Neural cell (in vitro differentiated cells): ENCODE measurements around the gene GPRIN3. TPM values are rescaled to one million over a fixed set of nuclear protein-coding genes. Genes with fewer than 3 reads are reported as not detected.

Experiments
- H2AFZ ChIP-seq: fragments of 200-600, 300-800 bp; sonication (generic), shearing (Covaris generic); 2 replicates; pipeline ENCODE4 v1.6.0; 2014; ENCODE audit warnings: low read depth, mild to moderate bottlenecking, antibody characterized with exemption, low read length, moderate library complexity
- H3F3A ChIP-seq: fragments of 200-600 bp; shearing (Covaris generic); 2 replicates; pipeline ENCODE4 v1.6.1; 2016; ENCODE audit warnings: mild to moderate bottlenecking, moderate library complexity, mixed read lengths, antibody characterized with exemption, low read length; ENCODE audit not compliant: insufficient read depth, poor library complexity, severe bottlenecking
- H3K27ac ChIP-seq: fragments of 200-600, 300-800 bp; sonication (generic), shearing (Covaris generic); 2 replicates; pipeline ENCODE4 v1.5.1; 2014; ENCODE audit warnings: mild to moderate bottlenecking, low read length, moderate library complexity
- H3K27me3 ChIP-seq: fragments of 300-800, 200-600 bp; sonication (generic), shearing (Covaris generic); 2 replicates; pipeline ENCODE4 v1.6.0; 2014; ENCODE audit warnings: mild to moderate bottlenecking, low read depth, low read length, moderate library complexity; ENCODE audit not compliant: insufficient read depth
- H3K36me3 ChIP-seq: fragments of 300-800, 200-600 bp; sonication (generic), shearing (Covaris generic); 2 replicates; pipeline ENCODE4 v1.5.1; 2014; ENCODE audit warnings: mild to moderate bottlenecking, antibody characterized with exemption, low read length, moderate library complexity; ENCODE audit not compliant: insufficient read depth
- H3K4me2 ChIP-seq: fragments of 300-800, 200-600 bp; sonication (generic), shearing (Covaris generic); 2 replicates; pipeline ENCODE4 v1.6.0; 2014; ENCODE audit warnings: mild to moderate bottlenecking, low read length
- H3K4me3 ChIP-seq: fragments of 300-800, 200-600 bp; sonication (generic), shearing (Covaris generic); 2 replicates; pipeline ENCODE4 v1.5.1; 2014; ENCODE audit warnings: mild to moderate bottlenecking, low read length, moderate library complexity
- H3K79me2 ChIP-seq: fragments of 200-600 bp; shearing (Covaris generic); replicated peaks from 2 replicates; pipeline ENCODE4 v1.6.0; 2014; ENCODE audit warnings: mild to moderate bottlenecking, low read length, moderate library complexity; ENCODE audit not compliant: insufficient read depth
- H3K9ac ChIP-seq: fragments of 300-800, 200-600 bp; sonication (generic), shearing (Covaris generic); 2 replicates; pipeline ENCODE4 v1.6.1; 2016; ENCODE audit warnings: mild to moderate bottlenecking, low read length, mixed read lengths
- H3K9me2 ChIP-seq: fragments of 200-600 bp; shearing (Covaris generic); 2 replicates; pipeline ENCODE4 v1.6.1; 2016; ENCODE audit warnings: mild to moderate bottlenecking, low read length, mixed read lengths; ENCODE audit not compliant: insufficient read depth
- H3K9me3 ChIP-seq: fragments of 200-600, 300-800 bp; sonication (generic), shearing (Covaris generic); 2 replicates; pipeline ENCODE4 v1.6.1; 2016; ENCODE audit warnings: mild to moderate bottlenecking, mixed run types, low read length, moderate library complexity, mixed read lengths
- H4K20me1 ChIP-seq: fragments of 200-600 bp; shearing (Covaris generic); 2 replicates; pipeline ENCODE4 v1.6.1; 2016; ENCODE audit warnings: mild to moderate bottlenecking, mixed run types; ENCODE audit not compliant: insufficient read depth
- CTCF ChIP-seq: fragments of 450-650 bp; IDR thresholded peaks from 2 replicates; pipeline ENCODE4 v1.5.1; 2014; ENCODE audit warnings: antibody characterized with exemption, mild to moderate bottlenecking, moderate library complexity; ENCODE audit not compliant: poor library complexity, severe bottlenecking
- EP300 ChIP-seq: fragments of 450-650 bp; conservative IDR thresholded peaks from 2 replicates; pipeline ENCODE4 v1.6.1; 2014; ENCODE audit warnings: antibody characterized with exemption, mild to moderate bottlenecking, moderate library complexity; ENCODE audit not compliant: poor library complexity, severe bottlenecking
- EZH2 ChIP-seq: fragments of 200-600, 300-800 bp; shearing (Covaris generic), sonication (generic); IDR thresholded peaks from 2 replicates; pipeline ENCODE4 v1.6.1; 2014; ENCODE audit warnings: antibody characterized with exemption, low read length, borderline replicate concordance, mild to moderate bottlenecking; ENCODE audit not compliant: insufficient read depth, poor library complexity, severe bottlenecking
- MXI1 ChIP-seq: fragments of 450-650 bp; conservative IDR thresholded peaks from 2 replicates; pipeline ENCODE4 v1.6.1; 2014; ENCODE audit warnings: antibody characterized with exemption, mild to moderate bottlenecking; ENCODE audit not compliant: poor library complexity, severe bottlenecking
- POLR2AphosphoS5 ChIP-seq: IDR thresholded peaks from 2 replicates; pipeline ENCODE4 v1.6.1; 2012
- RAD21 ChIP-seq: fragments of 450-650 bp; conservative IDR thresholded peaks from 2 replicates; pipeline ENCODE4 v1.6.1; 2014; ENCODE audit warnings: antibody characterized with exemption, mild to moderate bottlenecking, moderate library complexity
- REST ChIP-seq: IDR thresholded peaks from 2 replicates; pipeline ENCODE4 v1.6.1; 2012; ENCODE audit warnings: borderline replicate concordance
- SMC3 ChIP-seq: fragments of 450-650 bp; conservative IDR thresholded peaks from 2 replicates; pipeline ENCODE4 v1.6.1; 2014; ENCODE audit warnings: antibody characterized with exemption, mild to moderate bottlenecking, moderate library complexity; ENCODE audit not compliant: poor library complexity
- TAF1 ChIP-seq: IDR thresholded peaks from 2 replicates; pipeline ENCODE4 v1.6.1; 2012; ENCODE audit warnings: low read depth
- polyA plus RNA-seq: library from polyadenylated mRNA; depleted of rRNA; stranded (reverse); fragments of >200 nt; gene quantifications from 2 replicates; pipeline ENCODE4 v1.2.3, GENCODE V29; 2014

GPRIN3 gene
- polyA plus RNA-seq, 1 donor from 2014 or later, result 7.0 TPM

- Histone ChIP-seq H3K27ac (no peak overlapping the region), H3K9me2 (no peaks in the 10 kb centered on the region), H3K36me3 (no peaks in the 10 kb centered on the region), H3K27me3 (no peaks in the 10 kb centered on the region), H3K4me2 (no peak overlapping the region), H2AFZ (no peak overlapping the region), H3K9ac (no peak overlapping the region), H3F3A (no peaks in the 10 kb centered on the region), H3K9me3 (no peaks in the 10 kb centered on the region), H4K20me1 (no peaks in the 10 kb centered on the region), H3K4me3 (no peak overlapping the region), H3K79me2 (no peaks in the 10 kb centered on the region)
- no peak for TF ChIP-seq SMC3
- no peak for TF ChIP-seq EZH2
- no peak for TF ChIP-seq RAD21
- TF ChIP-seq POLR2AphosphoS5, result no peak
- no peak for TF ChIP-seq MXI1
- TF ChIP-seq TAF1, result no peak
- TF ChIP-seq EP300, result no peak
Observed at GRCh38 chr4:89216422-89216821, 91.2 kb downstream of the GPRIN3 start.

GRCh38 chr4:89215736-89216135, 91.9 kb downstream of the GPRIN3 start:
- Histone ChIP-seq H3K27ac (no peak overlapping the region), H3K4me3 (no peak overlapping the region), H3K9ac (no peak overlapping the region), H3K79me2 (no peaks in the 10 kb centered on the region), H3K9me2 (no peaks in the 10 kb centered on the region), H4K20me1 (no peaks in the 10 kb centered on the region), H3K36me3 (no peaks in the 10 kb centered on the region), H3K4me2 (no peak overlapping the region), H2AFZ (no peak overlapping the region), H3K9me3 (no peaks in the 10 kb centered on the region), H3K27me3 (no peaks in the 10 kb centered on the region), H3F3A (no peaks in the 10 kb centered on the region)
- TF ChIP-seq RAD21, result no peak
- TF ChIP-seq EZH2, result no peak
- TF ChIP-seq POLR2AphosphoS5, result no peak
- TF ChIP-seq REST, result no peak
- TF ChIP-seq MXI1, result no peak

GRCh38 chr4:89214308-89214707, 93.3 kb downstream of the GPRIN3 start:
- Histone ChIP-seq H3K79me2 (no peaks in the 10 kb centered on the region), H3F3A (no peaks in the 10 kb centered on the region)
- no peak for TF ChIP-seq CTCF

More at GRCh38 chr4:89214308-89214707, 93.3 kb downstream of the GPRIN3 start:
- no peak overlapping the region for H3K9ac ChIP-seq
- H2AFZ ChIP-seq, result no peak overlapping the region
- no peak overlapping the region for H3K27ac ChIP-seq
- H3K4me3 ChIP-seq, result no peak overlapping the region
- H3K27me3 ChIP-seq, result no peaks in the 10 kb centered on the region
- H3K36me3 ChIP-seq, result no peaks in the 10 kb centered on the region
- no peaks in the 10 kb centered on the region for H4K20me1 ChIP-seq
- H3K9me3 ChIP-seq, result no peaks in the 10 kb centered on the region
- H3K9me2 ChIP-seq, result no peaks in the 10 kb centered on the region
- H3K4me2 ChIP-seq, result no peak overlapping the region
